Measurements from ENCODE around the gene PREX1.
A peak's percentile ranks its signal among the peaks of the same experiment; 100 is the strongest.

The PREX1 gene

GRCh38 chr20:48620154-48620506 lies 207.7 kb downstream of the PREX1 start:
- Mint-ChIP-seq H3K27ac (no peak overlapping the region), H3K36me3 (ENCODE audit: low read depth) (no peaks in the 10 kb centered on the region), H3K9me3 (no peaks in the 10 kb centered on the region), H3K27me3 (ENCODE audit: low read depth) (no peaks in the 10 kb centered on the region), H3K4me1 (ENCODE audit: low read depth) (peaks cover 10% of the 10 kb centered on the region), H3K4me3 (no peak overlapping the region)
- DNase-seq (ENCODE audit: low spot score): no peak

GRCh38 chr20:48619126-48620101 lies 208.4 kb downstream of the PREX1 start:
- DNase-seq (ENCODE audit: low spot score): no peak
- H3K36me3 Mint-ChIP-seq (ENCODE audit: low read depth): no peaks in the 10 kb centered on the region
- H3K4me1 Mint-ChIP-seq (ENCODE audit: low read depth): peaks cover 10% of the 10 kb centered on the region
- H3K4me3 Mint-ChIP-seq: no peak overlapping the region
- H3K27ac Mint-ChIP-seq: no peak overlapping the region
- no peaks in the 10 kb centered on the region for H3K9me3 Mint-ChIP-seq
- H3K27me3 Mint-ChIP-seq (ENCODE audit: low read depth): no peaks in the 10 kb centered on the region

GRCh38 chr20:48618631-48619030 lies 209.2 kb downstream of the PREX1 start:
- no peaks in the 10 kb centered on the region for H3K27me3 Mint-ChIP-seq (ENCODE audit: low read depth)
- no peak overlapping the region for H3K4me3 Mint-ChIP-seq
- no peaks in the 10 kb centered on the region for H3K9me3 Mint-ChIP-seq
- DNase-seq (ENCODE audit: low spot score): no peak
- no peaks in the 10 kb centered on the region for H3K36me3 Mint-ChIP-seq (ENCODE audit: low read depth)
- no peak overlapping the region for H3K27ac Mint-ChIP-seq
- H3K4me1 Mint-ChIP-seq (ENCODE audit: low read depth): peaks cover 10% of the 10 kb centered on the region

GRCh38 chr20:48618052-48618451 lies 209.7 kb downstream of the PREX1 start:
- Mint-ChIP-seq H3K36me3 (ENCODE audit: low read depth) (no peaks in the 10 kb centered on the region), H3K4me1 (ENCODE audit: low read depth) (peaks cover 10% of the 10 kb centered on the region), H3K27ac (no peak overlapping the region), H3K4me3 (no peak overlapping the region), H3K9me3 (no peaks in the 10 kb centered on the region), H3K27me3 (ENCODE audit: low read depth) (no peaks in the 10 kb centered on the region)
- no peak for DNase-seq (ENCODE audit: low spot score)

GRCh38 chr20:48617481-48617880 lies 210.3 kb downstream of the PREX1 start:
- Mint-ChIP-seq H3K4me1 (ENCODE audit: low read depth) (peaks cover 10% of the 10 kb centered on the region), H3K27ac (no peak overlapping the region), H3K36me3 (ENCODE audit: low read depth) (no peaks in the 10 kb centered on the region), H3K27me3 (ENCODE audit: low read depth) (no peaks in the 10 kb centered on the region), H3K9me3 (no peaks in the 10 kb centered on the region), H3K4me3 (no peak overlapping the region)
- no peak for DNase-seq (ENCODE audit: low spot score)

- Mint-ChIP-seq H3K27ac (no peak overlapping the region), H3K27me3 (ENCODE audit: low read depth) (no peaks in the 10 kb centered on the region), H3K4me3 (no peak overlapping the region), H3K36me3 (ENCODE audit: low read depth) (no peaks in the 10 kb centered on the region), H3K4me1 (ENCODE audit: low read depth) (peaks cover 9% of the 10 kb centered on the region), H3K9me3 (no peaks in the 10 kb centered on the region)
- no peak for DNase-seq (ENCODE audit: low spot score)
These were observed 211.3 kb downstream of the PREX1 start for GRCh38 chr20:48616481-48616880.

GRCh38 chr20:48615871-48616270 lies 211.9 kb downstream of the PREX1 start:
- no peak overlapping the region for H3K27ac Mint-ChIP-seq
- no peak for DNase-seq (ENCODE audit: low spot score)
- H3K27me3 Mint-ChIP-seq (ENCODE audit: low read depth): no peaks in the 10 kb centered on the region
- no peaks in the 10 kb centered on the region for H3K9me3 Mint-ChIP-seq
- peaks cover 4% of the 10 kb centered on the region for H3K4me1 Mint-ChIP-seq (ENCODE audit: low read depth)
- no peaks in the 10 kb centered on the region for H3K36me3 Mint-ChIP-seq (ENCODE audit: low read depth)
- H3K4me3 Mint-ChIP-seq: no peak overlapping the region

GRCh38 chr20:48614593-48615274 lies 213.1 kb downstream of the PREX1 start:
- Mint-ChIP-seq H3K27ac (no peak overlapping the region), H3K9me3 (no peaks in the 10 kb centered on the region), H3K27me3 (ENCODE audit: low read depth) (no peaks in the 10 kb centered on the region), H3K36me3 (ENCODE audit: low read depth) (no peaks in the 10 kb centered on the region), H3K4me3 (no peak overlapping the region), H3K4me1 (ENCODE audit: low read depth) (peaks cover 4% of the 10 kb centered on the region)
- no peak for DNase-seq (ENCODE audit: low spot score)

- no peaks in the 10 kb centered on the region for H3K9me3 Mint-ChIP-seq
- H3K27ac Mint-ChIP-seq: no peak overlapping the region
- peaks cover 4% of the 10 kb centered on the region for H3K4me1 Mint-ChIP-seq (ENCODE audit: low read depth)
- H3K4me3 Mint-ChIP-seq: no peak overlapping the region
- no peak for DNase-seq (ENCODE audit: low spot score)
- H3K27me3 Mint-ChIP-seq (ENCODE audit: low read depth): no peaks in the 10 kb centered on the region
- no peaks in the 10 kb centered on the region for H3K36me3 Mint-ChIP-seq (ENCODE audit: low read depth)
These were observed 213.9 kb downstream of the PREX1 start for GRCh38 chr20:48613926-48614325.

GRCh38 chr20:48612335-48612734 lies 215.5 kb downstream of the PREX1 start:
- no peak overlapping the region for H3K4me3 Mint-ChIP-seq
- H3K27ac Mint-ChIP-seq: no peak overlapping the region
- H3K36me3 Mint-ChIP-seq (ENCODE audit: low read depth): no peaks in the 10 kb centered on the region
- DNase-seq (ENCODE audit: low spot score): no peak
- no peaks in the 10 kb centered on the region for H3K27me3 Mint-ChIP-seq (ENCODE audit: low read depth)
- H3K9me3 Mint-ChIP-seq: no peaks in the 10 kb centered on the region
- peaks cover 4% of the 10 kb centered on the region for H3K4me1 Mint-ChIP-seq (ENCODE audit: low read depth)

GRCh38 chr20:48610996-48611395 lies 216.8 kb downstream of the PREX1 start:
- Mint-ChIP-seq H3K36me3 (ENCODE audit: low read depth) (no peaks in the 10 kb centered on the region), H3K27me3 (ENCODE audit: low read depth) (no peaks in the 10 kb centered on the region), H3K4me1 (ENCODE audit: low read depth) (peaks cover 4% of the 10 kb centered on the region), H3K9me3 (no peaks in the 10 kb centered on the region), H3K27ac (no peak overlapping the region), H3K4me3 (no peak overlapping the region)
- DNase-seq (ENCODE audit: low spot score): no peak

GRCh38 chr20:48609491-48609978 lies 218.3 kb downstream of the PREX1 start:
- H3K4me3 Mint-ChIP-seq: no peak overlapping the region
- peaks cover 4% of the 10 kb centered on the region for H3K4me1 Mint-ChIP-seq (ENCODE audit: low read depth)
- no peaks in the 10 kb centered on the region for H3K9me3 Mint-ChIP-seq
- H3K27ac Mint-ChIP-seq: peak overlapping the region; percentile 33
- no peaks in the 10 kb centered on the region for H3K27me3 Mint-ChIP-seq (ENCODE audit: low read depth)
- DNase-seq (ENCODE audit: low spot score): peak; percentile 22
- H3K36me3 Mint-ChIP-seq (ENCODE audit: low read depth): no peaks in the 10 kb centered on the region

- H3K27me3 Mint-ChIP-seq (ENCODE audit: low read depth): no peaks in the 10 kb centered on the region
- H3K27ac Mint-ChIP-seq: no peak overlapping the region
- no peaks in the 10 kb centered on the region for H3K36me3 Mint-ChIP-seq (ENCODE audit: low read depth)
- H3K4me3 Mint-ChIP-seq: no peak overlapping the region
- H3K4me1 Mint-ChIP-seq (ENCODE audit: low read depth): peaks cover 4% of the 10 kb centered on the region
- no peaks in the 10 kb centered on the region for H3K9me3 Mint-ChIP-seq
- DNase-seq (ENCODE audit: low spot score): no peak
These were observed 219.0 kb downstream of the PREX1 start for GRCh38 chr20:48608756-48609155.

GRCh38 chr20:48607544-48607865 lies 220.3 kb downstream of the PREX1 start:
- Mint-ChIP-seq H3K27me3 (ENCODE audit: low read depth) (no peaks in the 10 kb centered on the region), H3K27ac (no peak overlapping the region), H3K9me3 (no peaks in the 10 kb centered on the region), H3K4me3 (no peak overlapping the region), H3K36me3 (ENCODE audit: low read depth) (no peaks in the 10 kb centered on the region), H3K4me1 (ENCODE audit: low read depth) (peaks cover 4% of the 10 kb centered on the region)
- DNase-seq (ENCODE audit: low spot score): no peak
